HepG2 (cell line): ENCODE data around the gene BANK1. TPM values are rescaled to one million over a fixed set of nuclear protein-coding genes. Genes with fewer than 3 reads are reported as not detected.

ENCODE experiments used
- ATAC-seq: fragments of 200-7000 bp; cut with Tn5 transposase; 3 replicates; pipeline ENCODE4 v1.9.1; 2020; ENCODE audit warnings: mild to moderate bottlenecking, moderate library complexity
- BruUV-seq: library from RNA; stranded (reverse); fragments of 400-500 nt; replicated peaks from 2 replicates; lab custom pipeline; 2021; lab: Mats Ljungman, UMichigan
- CTCF ChIA-PET: fragments of 300-600 bp; formaldehyde crosslinking; extraction: SDS; loops from one replicate; lab custom pipeline; 2021; ENCODE audit warnings: low total read pairs, inconsistent platforms, low intra/inter-chr PET ratio; lab: Yijun Ruan, JAX
- POLR2A ChIA-PET: fragments of 350-600 bp; sonication (Branson Sonifier 250); formaldehyde crosslinking; loops from one replicate; lab custom pipeline; 2020; ENCODE audit warnings: antibody characterized with exemption, inconsistent platforms; lab: Yijun Ruan, JAX
- DNase-seq: peaks from one replicate; pipeline ENCODE4 v3.0.0-alpha.2; 2015; ENCODE audit warnings: low spot score
- FAIRE-seq: peaks from 3 replicates; lab custom pipeline; 2011; peaks lifted over from hg19 to GRCh38; lab: Jason Lieb, UNC
- H2AFZ ChIP-seq: one replicate; pipeline ENCODE4 v1.6.1; 2011; ENCODE audit warnings: low read length, inconsistent platforms
- H3K27ac ChIP-seq: fragments of 300-600 bp; 3 replicates; pipeline ENCODE4 v1.8.0; 2011; ENCODE audit warnings: mixed run types, mild to moderate bottlenecking, mixed read lengths, low read length, inconsistent platforms; ENCODE audit not compliant: insufficient read depth; ENCODE audit errors: extremely low read length
- H3K27me3 ChIP-seq, 2 experiments: fragments of 200-600 bp in 1 of 2; 2 replicates in 1 of 2; 3 replicates in 1 of 2; pipeline versions ENCODE4 v1.6.0 to v1.8.0; 2011; ENCODE audit warnings: low read length in 2 of 2, mild to moderate bottlenecking in 2 of 2, moderate library complexity in 2 of 2, inconsistent platforms in 1 of 2; ENCODE audit not compliant: insufficient read depth in 2 of 2, control insufficient read depth in 1 of 2
- H3K36me3 ChIP-seq, 2 experiments: fragments of 200-600 bp in 1 of 2; replicated peaks in 1 of 2; 2 replicates in 1 of 2; 3 replicates in 1 of 2; pipeline versions ENCODE4 v1.5.1 to v1.8.0; 2011; ENCODE audit warnings: low read length in 2 of 2, inconsistent platforms in 1 of 2; ENCODE audit not compliant: insufficient read depth in 2 of 2, control insufficient read depth in 1 of 2
- H3K4me1 ChIP-seq: 2 replicates; pipeline ENCODE4 v1.5.1; 2012; ENCODE audit warnings: low read length, inconsistent platforms; ENCODE audit not compliant: insufficient read depth
- H3K4me2 ChIP-seq: 2 replicates; pipeline ENCODE4 v1.6.0; 2011; ENCODE audit warnings: low read depth, low read length, inconsistent platforms
- H3K4me3 ChIP-seq, 3 experiments: fragments of 200-600 bp in 1 of 3; sonication (generic), shearing (Covaris generic) in 1 of 3; replicated peaks in 1 of 3; 2 replicates each; pipeline ENCODE4 v1.5.1; 2011 to 2016; ENCODE audit warnings: low read length in 3 of 3, inconsistent platforms in 2 of 3, low read depth in 2 of 3, mild to moderate bottlenecking in 2 of 3, control low read depth in 1 of 3, mixed read lengths in 1 of 3; ENCODE audit not compliant: insufficient read depth in 1 of 3
- H3K79me2 ChIP-seq: one replicate; pipeline ENCODE4 v1.6.1; 2011; ENCODE audit warnings: low read length, inconsistent platforms; ENCODE audit not compliant: insufficient read depth
- H3K9ac ChIP-seq: 2 replicates; pipeline ENCODE4 v1.6.0; 2011; ENCODE audit warnings: mild to moderate bottlenecking, low read depth, low read length, inconsistent platforms; ENCODE audit not compliant: insufficient read depth
- H3K9me3 ChIP-seq: 2 replicates; pipeline ENCODE4 v1.5.1; 2012; ENCODE audit warnings: mild to moderate bottlenecking, low read length
- H4K20me1 ChIP-seq: 2 replicates; pipeline ENCODE4 v1.6.0; 2011; ENCODE audit warnings: inconsistent platforms, mild to moderate bottlenecking, low read length, moderate library complexity; ENCODE audit not compliant: insufficient read depth
- AHDC1 ChIP-seq: sonication (generic); formaldehyde crosslinking; IDR thresholded peaks from 2 replicates; pipeline ENCODE4 v1.5.1; 2020; ENCODE audit warnings: mild to moderate bottlenecking, missing genetic modification reagents, borderline replicate concordance
- HNF1B ChIP-seq: sonication (generic); formaldehyde crosslinking; IDR thresholded peaks from 2 replicates; pipeline ENCODE4 v1.5.1; 2020; ENCODE audit warnings: mild to moderate bottlenecking, moderate library complexity, missing genetic modification reagents
- NCOA5 ChIP-seq: sonication (generic); formaldehyde crosslinking; IDR thresholded peaks from 2 replicates; pipeline ENCODE4 v1.4.0; 2020; ENCODE audit warnings: missing genetic modification reagents
- SIN3B ChIP-seq: fragments of 150-350 bp; IDR thresholded peaks from 2 replicates; pipeline ENCODE4 v1.6.1; 2014; ENCODE audit warnings: low read length
- SP1 ChIP-seq, 2 experiments: fragments of 450-650 bp in 1 of 2; sonication (generic) in 1 of 2; formaldehyde crosslinking in 1 of 2; IDR thresholded peaks; 2 replicates each; pipeline versions ENCODE4 v1.4.0 to v1.6.1; 2016 to 2020; ENCODE audit warnings: missing genetic modification reagents in 1 of 2
- SRSF1 ChIP-seq: fragments of 200-400 bp; formaldehyde crosslinking; optimal IDR thresholded peaks from 2 replicates; pipeline ENCODE3; 2017; ENCODE audit warnings: mild to moderate bottlenecking, low read depth, low read length, moderate library complexity
- ZBTB40 ChIP-seq, 2 experiments: fragments of 450-650 bp in 1 of 2; sonication (generic) in 1 of 2; formaldehyde crosslinking in 1 of 2; IDR thresholded peaks; 2 replicates each; pipeline versions ENCODE4 v1.6.1 to v1.8.0; 2016 to 2022; ENCODE audit warnings: antibody characterized with exemption in 1 of 2, mild to moderate bottlenecking in 1 of 2, missing genetic modification reagents in 1 of 2
- ZNF557 ChIP-seq: sonication (generic); formaldehyde crosslinking; IDR thresholded peaks from 2 replicates; pipeline ENCODE4 v1.4.0; 2020; ENCODE audit warnings: missing genetic modification reagents
- WGBS: methylation state at CpG from one replicate; pipeline ENCODE4 v1.1.6; 2017; ENCODE audit warnings: low lambda C conversion rate; 5-methylcytosine and 5-hydroxymethylcytosine counted together
- in situ Hi-C: cut with HindIII; loops from 2 replicates; pipeline ENCODE4 v1.10.0; 2017; ENCODE audit warnings: low pct_unique_long_range_greater_than_20kb; ENCODE audit not compliant: extremely low pct_ligation_motif_present
- intact Hi-C: fragments of 100-400 bp; cut with micrococcal nuclease; formaldehyde crosslinking; loops from one replicate; pipeline ENCODE4 v1.10.0; 2022; ENCODE audit not compliant: unreplicated experiment
- polyA plus RNA-seq, 8 experiments: library from polyadenylated mRNA; depleted of rRNA in 3 of 8; stranded (reverse) in 7 of 8; unstranded in 1 of 8; fragments of >200 nt; fragmentation: Illumina TruSeq in 4 of 8; extraction: Trizol in 4 of 8; gene quantifications; 2 replicates each; pipeline versions ENCODE4 v1.2.1 to v1.2.3, GENCODE V29; 2011 to 2016; ENCODE audit warnings: low read depth in 4 of 8, missing spikeins in 1 of 8, mixed read lengths in 1 of 8; ENCODE audit not compliant: insufficient read depth in 1 of 8
- total RNA-seq, 5 experiments: library from RNA; depleted of rRNA; stranded (reverse); fragments of >200 nt; fragmentation: Illumina TruSeq; extraction: Trizol; gene quantifications; 2 replicates each; pipeline ENCODE4 v1.2.3, GENCODE V29; 2016; ENCODE audit warnings: low read depth in 1 of 5

The BANK1 gene
- total and polyA plus RNA-seq, 2 of the 13 experiments (the other 11 are each of a cell fraction or from before 2014, with no cell fraction given) = 0.15 TPM; not detected in 1

- ChIA-PET CTCF (no interaction called here), POLR2A (no interaction called here)
- intact Hi-C loops (no loop called here), in situ Hi-C loops (no loop called here)
- no peak for DNase-seq
- FAIRE-seq = no peak
- H3K9ac ChIP-seq = no peak overlapping the region
- no peak overlapping the region for H3K27ac ChIP-seq
- 0% methylated on average over 2 of the region's 2 CpGs for WGBS
- no peak overlapping the region for H3K4me2 ChIP-seq
- H4K20me1 ChIP-seq = no peaks in the 10 kb centered on the region
- no peaks in the 10 kb centered on the region for H3K4me1 ChIP-seq
- no peak overlapping the region for H2AFZ ChIP-seq
- H3K27me3 ChIP-seq = no peaks in the 10 kb centered on the region
- no peaks in the 10 kb centered on the region for H3K79me2 ChIP-seq
- H3K36me3 ChIP-seq = no peaks in the 10 kb centered on the region
- no TSS peak for BruUV-seq
- ATAC-seq = no peak
- no peaks in the 10 kb centered on the region for H3K9me3 ChIP-seq
- no peak overlapping the region for H3K4me3 ChIP-seq
- TF ChIP-seq HNF1B (CRISPR knock-in tag) (no peak), SRSF1 (no peak), ZNF557 (CRISPR knock-in tag) (no peak), ZBTB40 (IDR thresholded peaks at IDR 0.05) (no peak), ZBTB40 (CRISPR knock-in tag; IDR thresholded peaks at IDR 0.05) (no peak), SP1 (IDR thresholded peaks at IDR 0.05) (no peak), SP1 (CRISPR knock-in tag; IDR thresholded peaks at IDR 0.05) (no peak), NCOA5 (CRISPR knock-in tag) (no peak), SIN3B (no peak), AHDC1 (CRISPR knock-in tag) (no peak)
Observed at GRCh38 chr4:101948951-101949350, 158.4 kb downstream of the BANK1 start.
